NCI-H2196 treated with DMSO at 0.1 percent for 48 hours (cell line): Measurements from ENCODE around the gene BIVM.

Experiments
- DNase-seq: peaks from one replicate; lab custom pipeline; 2025; ENCODE audit not compliant: unreplicated experiment; lab: John Stamatoyannopoulos, UW

BIVM gene

DNA sequence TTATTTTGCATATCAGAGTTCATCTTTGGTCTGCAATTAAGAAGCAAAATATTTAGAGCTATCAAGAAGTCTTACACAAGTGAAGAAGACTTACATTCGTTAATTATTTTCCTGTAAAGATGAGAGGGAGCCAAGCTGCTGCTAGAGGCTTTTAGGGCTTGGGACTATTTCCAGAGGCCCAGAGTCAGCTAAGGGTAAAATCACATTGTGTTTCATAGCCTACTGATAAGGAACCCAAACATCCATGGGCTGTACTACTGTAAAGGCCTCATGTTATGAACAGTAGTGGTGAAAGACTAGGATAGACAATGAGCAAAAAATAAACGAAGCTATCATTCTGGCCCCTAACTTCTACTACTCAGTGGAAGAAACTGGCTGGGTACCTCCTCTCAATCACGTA is 14.4 kb upstream of the BIVM start:
- DNase-seq = no peak

GRCh38 chr13:102788683-102789082 is 10.2 kb upstream of the BIVM start:
- no peak for DNase-seq

GRCh38 chr13:102792396-102792795 is 6.5 kb upstream of the BIVM start:
- no peak for DNase-seq

GRCh38 chr13:102793611-102794355 is 5.1 kb upstream of the BIVM start:
- no peak for DNase-seq

GRCh38 chr13:102799426-102800144 is 666 bp downstream of the BIVM start:
- DNase-seq = no peak

- DNase-seq = peak; percentile 9
Observed at GRCh38 chr13:102800145-102801041, 1.5 kb downstream of the BIVM start.

DNA sequence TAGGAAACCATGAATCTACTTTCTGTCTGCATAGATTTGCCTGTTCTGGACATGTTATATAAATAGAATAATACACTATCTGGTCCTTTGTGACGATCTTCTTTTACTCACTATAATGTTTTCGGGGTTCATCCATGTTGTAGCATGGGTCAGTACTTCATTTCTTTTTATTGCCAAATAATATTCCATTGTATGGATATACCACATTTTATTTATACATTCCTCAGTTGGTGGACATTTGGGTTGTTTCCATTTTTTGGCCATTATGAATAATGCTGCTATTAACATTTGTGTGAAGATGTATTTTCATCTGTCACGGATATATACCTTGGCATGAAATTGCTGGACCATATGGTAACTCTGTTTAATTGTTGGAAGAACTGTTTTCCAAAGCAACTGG is 6.8 kb downstream of the BIVM start:
- DNase-seq = no peak

- no peak for DNase-seq
Observed at GRCh38 chr13:102807699-102808098, 8.8 kb downstream of the BIVM start.

DNA sequence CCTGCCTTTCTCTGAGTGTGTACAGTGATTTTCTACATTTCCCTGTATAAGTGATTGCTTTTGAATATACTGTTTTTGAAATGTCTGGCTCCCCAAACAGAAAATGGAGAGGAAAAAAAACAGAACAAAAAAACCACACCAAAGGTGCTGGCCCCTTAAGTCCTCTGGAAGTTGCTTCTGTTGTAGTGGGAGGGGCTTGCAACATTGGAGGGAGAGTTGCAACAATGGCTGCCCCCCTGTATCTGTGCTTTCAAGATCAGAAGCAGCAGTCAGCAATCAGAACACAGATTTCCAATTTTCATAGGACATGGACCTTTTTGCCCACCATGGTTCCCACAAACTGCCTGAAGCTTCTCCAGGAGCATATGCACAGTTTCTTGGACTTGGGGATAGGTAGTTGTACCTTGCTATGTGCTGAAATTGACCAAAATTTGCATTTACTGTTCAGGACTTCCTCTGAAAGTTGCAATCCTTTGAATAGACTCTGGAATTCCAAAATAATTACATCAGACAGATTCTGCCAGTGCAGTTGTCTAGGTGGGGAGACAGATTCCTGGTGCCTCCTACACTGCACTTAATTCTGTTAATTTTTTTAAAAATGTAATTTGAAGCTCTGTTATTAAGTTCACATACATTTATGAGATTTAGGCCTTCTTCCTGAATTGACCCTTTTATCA is 13.8 kb downstream of the BIVM start:
- DNase-seq = no peak

- no peak for DNase-seq
Observed at GRCh38 chr13:102814025-102814607, 15.2 kb downstream of the BIVM start.

- no peak for DNase-seq
Observed at GRCh38 chr13:102814793-102815192, 15.9 kb downstream of the BIVM start.

- no peak for DNase-seq
Observed at GRCh38 chr13:102815788-102816187, 16.9 kb downstream of the BIVM start.

GRCh38 chr13:102816708-102817107 is 17.8 kb downstream of the BIVM start:
- DNase-seq = no peak

- DNase-seq = no peak
Observed at GRCh38 chr13:102817241-102817640, 18.3 kb downstream of the BIVM start.

GRCh38 chr13:102817907-102818306 is 19.0 kb downstream of the BIVM start:
- DNase-seq = no peak

DNA sequence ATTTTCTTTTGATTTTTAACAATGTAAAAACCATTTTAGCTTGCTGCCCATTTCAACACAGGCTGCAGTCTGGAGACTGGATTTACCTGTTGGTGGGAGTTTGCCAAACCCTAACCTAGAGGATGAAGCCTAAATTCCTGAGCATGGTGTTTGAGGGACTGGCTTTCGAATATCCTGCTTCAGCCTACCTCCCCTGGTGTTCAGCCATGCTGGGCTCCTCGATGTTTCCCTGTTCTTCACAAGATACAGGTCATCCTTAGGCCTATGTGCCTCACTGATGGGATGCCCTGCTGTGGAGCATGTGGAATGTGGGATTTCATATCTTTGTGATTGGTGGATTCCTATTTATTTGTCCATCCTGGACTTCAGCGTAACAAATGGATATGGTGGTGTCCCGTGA is 26.5 kb downstream of the BIVM start:
- DNase-seq = no peak

GRCh38 chr13:102825921-102826706 is 27.2 kb downstream of the BIVM start:
- no peak for DNase-seq

DNA sequence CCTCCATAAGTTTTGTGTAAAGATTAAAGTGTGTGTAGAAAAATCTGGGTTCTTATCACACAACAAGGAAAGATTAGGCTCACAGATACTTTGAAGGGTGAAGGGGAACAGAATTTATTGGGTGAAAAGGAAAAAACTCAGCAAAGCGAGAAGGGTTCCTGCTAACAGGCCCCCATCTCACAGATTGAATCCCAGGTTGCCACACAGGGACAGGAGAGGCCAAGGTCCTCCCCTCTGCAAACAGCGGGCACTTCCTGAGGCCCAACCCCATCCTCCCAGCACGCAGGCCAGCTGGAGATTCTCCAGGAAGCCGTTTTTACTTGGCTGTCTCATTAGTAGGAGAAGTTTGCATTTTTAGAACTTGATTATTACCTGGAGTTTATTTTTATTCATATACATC is 31.7 kb downstream of the BIVM start:
- DNase-seq = no peak

GRCh38 chr13:102836471-102836870 is 37.6 kb downstream of the BIVM start:
- no peak for DNase-seq

GRCh38 chr13:102838273-102838672 is 39.4 kb downstream of the BIVM start:
- no peak for DNase-seq
